Measurements from ENCODE around the gene PPME1. TPM values are rescaled to one million over a fixed set of nuclear protein-coding genes. Genes with fewer than 3 reads are reported as not detected.

The PPME1 gene
- total RNA-seq, 1 donor from 2014 or later = 17.3 TPM

- Mint-ChIP-seq H3K36me3 (ENCODE audit: low read depth) (peaks cover 46% of the 10 kb centered on the region), H3K9me3 (no peaks in the 10 kb centered on the region), H3K27me3 (no peaks in the 10 kb centered on the region), H3K27ac (no peak overlapping the region), H3K4me3 (no peak overlapping the region), H3K4me1 (no peaks in the 10 kb centered on the region)
- ATAC-seq (ENCODE audit: low read depth) = no peak
- no peak for DNase-seq
- ChIA-PET POLR2A (no interaction called here), CTCF (no interaction called here)
- intact Hi-C loops (cut with micrococcal nuclease) = no loop called here
- TF ChIP-seq CTCF (IDR thresholded peaks at IDR 0.05) = no peak
Observed at GRCh38 chr11:74235121-74235520, 64.0 kb downstream of the PPME1 start.

DNA sequence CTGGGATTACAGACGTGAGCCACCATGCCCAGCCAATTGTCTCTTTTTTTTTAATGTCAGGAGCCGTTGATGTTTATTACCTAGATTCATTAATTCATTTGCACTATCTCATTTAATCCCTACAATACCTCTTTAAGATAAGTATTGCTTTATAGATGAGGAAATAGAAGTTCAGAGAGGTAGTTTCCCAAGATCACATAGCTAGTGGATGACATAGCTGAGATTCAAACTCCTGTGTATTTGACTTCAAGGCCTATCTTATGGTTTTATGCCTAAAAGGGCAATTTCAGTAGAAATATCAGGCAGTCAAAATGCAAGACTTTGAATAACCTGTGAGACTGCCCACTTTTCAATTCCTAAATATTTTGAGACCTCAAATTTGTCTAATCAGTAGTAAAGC is 66.5 kb downstream of the PPME1 start:
- CTCF ChIA-PET = no interaction called here

DNA sequence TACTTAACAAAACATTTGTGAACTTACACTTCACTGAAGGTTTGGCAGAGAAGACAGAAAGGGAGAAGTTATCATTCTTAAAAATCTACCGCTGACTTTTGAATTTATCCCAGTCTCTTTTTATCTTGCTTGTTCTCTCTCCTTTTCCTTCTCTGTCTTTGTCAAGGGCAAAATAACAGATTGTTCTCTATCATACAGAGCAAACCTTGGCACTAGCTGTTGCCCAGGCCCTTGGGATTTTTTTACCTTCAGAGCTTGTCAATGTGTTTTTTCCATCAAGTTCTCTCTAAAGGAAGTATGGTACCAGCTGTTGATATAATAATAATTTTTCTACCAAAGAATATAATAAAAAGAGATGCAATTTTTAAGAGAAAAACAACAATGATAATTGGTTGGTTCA is 67.2 kb downstream of the PPME1 start:
- POLR2A ChIA-PET = no interaction called here
- CTCF ChIA-PET = no interaction called here
- intact Hi-C loops (cut with micrococcal nuclease) = no loop called here
- no peaks in the 10 kb centered on the region for H3K9me3 Mint-ChIP-seq
- peaks cover 46% of the 10 kb centered on the region for H3K36me3 Mint-ChIP-seq (ENCODE audit: low read depth)
- H3K4me1 Mint-ChIP-seq = no peaks in the 10 kb centered on the region
- ATAC-seq (ENCODE audit: low read depth) (no peak), DNase-seq (no peak)
- H3K27me3 Mint-ChIP-seq = no peaks in the 10 kb centered on the region
- no peak overlapping the region for H3K4me3 Mint-ChIP-seq
- no peak overlapping the region for H3K27ac Mint-ChIP-seq
- no peak for TF ChIP-seq CTCF (IDR thresholded peaks at IDR 0.05)

More for the DNA sequence above, 66.5 kb downstream of the PPME1 start:
- Mint-ChIP-seq H3K27me3 (no peaks in the 10 kb centered on the region), H3K4me3 (no peak overlapping the region), H3K9me3 (no peaks in the 10 kb centered on the region), H3K36me3 (ENCODE audit: low read depth) (peaks cover 47% of the 10 kb centered on the region), H3K27ac (no peak overlapping the region), H3K4me1 (no peaks in the 10 kb centered on the region)
- POLR2A ChIA-PET = no interaction called here
- intact Hi-C loops (cut with micrococcal nuclease) = no loop called here
- DNase-seq = no peak
- no peak for ATAC-seq (ENCODE audit: low read depth)
- no peak for TF ChIP-seq CTCF (IDR thresholded peaks at IDR 0.05)

- H3K27ac Mint-ChIP-seq = no peak overlapping the region
- ChIA-PET POLR2A (no interaction called here), CTCF (no interaction called here)
- H3K36me3 Mint-ChIP-seq (ENCODE audit: low read depth) = peaks cover 58% of the 10 kb centered on the region
- no peaks in the 10 kb centered on the region for H3K27me3 Mint-ChIP-seq
- H3K4me1 Mint-ChIP-seq = no peaks in the 10 kb centered on the region
- no peak for ATAC-seq (ENCODE audit: low read depth)
- H3K4me3 Mint-ChIP-seq = no peak overlapping the region
- intact Hi-C loops (cut with micrococcal nuclease) = no loop called here
- no peaks in the 10 kb centered on the region for H3K9me3 Mint-ChIP-seq
- TF ChIP-seq CTCF (IDR thresholded peaks at IDR 0.05) = no peak
- DNase-seq = no peak
Observed at GRCh38 chr11:74248469-74248868, 77.4 kb downstream of the PPME1 start.

- ATAC-seq (ENCODE audit: low read depth) (no peak), DNase-seq (no peak)
- TF ChIP-seq CTCF (IDR thresholded peaks at IDR 0.05) = no peak
- no peaks in the 10 kb centered on the region for H3K27me3 Mint-ChIP-seq
- CTCF ChIA-PET = no interaction called here
- POLR2A ChIA-PET = no interaction called here
- H3K4me3 Mint-ChIP-seq = no peak overlapping the region
- intact Hi-C loops (cut with micrococcal nuclease) = no loop called here
- H3K9me3 Mint-ChIP-seq = no peaks in the 10 kb centered on the region
- peaks cover 63% of the 10 kb centered on the region for H3K36me3 Mint-ChIP-seq (ENCODE audit: low read depth)
- no peaks in the 10 kb centered on the region for H3K4me1 Mint-ChIP-seq
- no peak overlapping the region for H3K27ac Mint-ChIP-seq
Observed at GRCh38 chr11:74249496-74249895, 78.4 kb downstream of the PPME1 start.
